K562 (cell line): ENCODE measurements around the gene ZNF181. TPM values are rescaled to one million over a fixed set of nuclear protein-coding genes. Genes with fewer than 3 reads are reported as not detected.

Experiments used
- ATAC-seq: fragments of 200-7000 bp; cut with Tn5 transposase; 3 replicates; pipeline ENCODE4 v1.9.1; 2020; ENCODE audit warnings: moderate library complexity
- BruUV-seq: library from RNA; stranded (reverse); fragments of 400-500 nt; replicated peaks from 2 replicates; lab custom pipeline; 2021; lab: Mats Ljungman, UMichigan
- CTCF ChIA-PET: fragments of 300-600 bp; formaldehyde crosslinking; extraction: SDS; loops from one replicate; lab custom pipeline; 2021; ENCODE audit warnings: low intra/inter-chr PET ratio; lab: Yijun Ruan, JAX
- POLR2A ChIA-PET: fragments of 300-600, 350-650 bp; sonication (Branson Sonifier 250); formaldehyde crosslinking; extraction: SDS; loops from one replicate; lab custom pipeline; 2021; ENCODE audit warnings: antibody characterized with exemption, inconsistent platforms; lab: Yijun Ruan, JAX
- DNase-seq, 4 experiments: peaks; one replicate each; pipeline versions ENCODE4 v3.0.0 to v3.0.0-alpha.2; 2011 to 2018; ENCODE audit warnings: low spot score in 3 of 4, mixed read lengths in 3 of 4; ENCODE audit errors: extremely low read depth in 1 of 4
- FAIRE-seq: peaks from 2 replicates; lab custom pipeline; 2011; peaks lifted over from hg19 to GRCh38; lab: Jason Lieb, UNC
- H2AFZ ChIP-seq: 2 replicates; pipeline ENCODE4 v1.6.0; 2011; ENCODE audit warnings: low read depth, low read length, control low read depth, inconsistent platforms
- H3K27ac ChIP-seq: fragments of 200-600 bp; 3 replicates; pipeline ENCODE4 v1.8.0; 2011; ENCODE audit warnings: low read depth, mild to moderate bottlenecking, control low read depth, inconsistent platforms, low read length, moderate library complexity, mixed read lengths; ENCODE audit errors: extremely low read depth
- H3K27me3 ChIP-seq, 2 experiments: fragments of 300-600 bp in 1 of 2; 2 replicates in 1 of 2; 3 replicates in 1 of 2; pipeline versions ENCODE4 v1.6.0 to v1.8.0; 2011; ENCODE audit warnings: inconsistent platforms in 2 of 2, low read length in 2 of 2, mild to moderate bottlenecking in 1 of 2, mixed read lengths in 1 of 2, moderate library complexity in 1 of 2; ENCODE audit not compliant: control insufficient read depth in 2 of 2, insufficient read depth in 2 of 2
- H3K36me3 ChIP-seq: fragments of 300-600 bp; 3 replicates; pipeline ENCODE4 v1.8.0; 2011; ENCODE audit warnings: mild to moderate bottlenecking, low read length, inconsistent platforms; ENCODE audit not compliant: control insufficient read depth, insufficient read depth
- H3K4me1 ChIP-seq, 2 experiments: fragments of 200-600 bp in 1 of 2; replicated peaks in 1 of 2; 2 replicates in 1 of 2; 3 replicates in 1 of 2; pipeline versions ENCODE4 v1.5.1 to v1.8.0; 2011; ENCODE audit warnings: inconsistent platforms in 2 of 2, low read length in 2 of 2, mild to moderate bottlenecking in 1 of 2, mixed read lengths in 1 of 2, moderate library complexity in 1 of 2; ENCODE audit not compliant: control insufficient read depth in 2 of 2, insufficient read depth in 2 of 2
- H3K4me2 ChIP-seq: 2 replicates; pipeline ENCODE4 v1.6.1; 2011; ENCODE audit warnings: low read length, control low read depth, inconsistent platforms, mixed read lengths; ENCODE audit not compliant: insufficient read depth
- H3K4me3 ChIP-seq: fragments of 200-600 bp; sonication (generic), shearing (Covaris generic); 2 replicates; pipeline ENCODE4 v1.5.1; 2016; ENCODE audit warnings: control low read depth, inconsistent platforms
- H3K79me2 ChIP-seq: fragments of 200-600 bp; 3 replicates; pipeline ENCODE4 v1.8.0; 2011; ENCODE audit warnings: low read length, inconsistent platforms; ENCODE audit not compliant: control insufficient read depth, insufficient read depth
- H3K9ac ChIP-seq, 2 experiments: 2 replicates each; pipeline versions ENCODE4 v1.6.0 to v1.6.1; 2011; ENCODE audit warnings: low read depth in 2 of 2, low read length in 2 of 2, control low read depth in 1 of 2, inconsistent platforms in 1 of 2, mild to moderate bottlenecking in 1 of 2, mixed read lengths in 1 of 2; ENCODE audit not compliant: insufficient read depth in 1 of 2
- H3K9me1 ChIP-seq: one replicate; pipeline ENCODE4 v1.6.0; 2011; ENCODE audit warnings: inconsistent platforms, mild to moderate bottlenecking, low read length, moderate library complexity; ENCODE audit not compliant: control insufficient read depth, insufficient read depth
- H3K9me3 ChIP-seq: replicated peaks from 2 replicates; pipeline ENCODE4 v1.5.1; 2011; ENCODE audit warnings: low read depth, low read length, inconsistent platforms; ENCODE audit not compliant: control insufficient read depth, insufficient read depth
- H4K20me1 ChIP-seq: replicated peaks from 2 replicates; pipeline ENCODE4 v1.6.1; 2011; ENCODE audit warnings: low read length, inconsistent platforms, mixed read lengths; ENCODE audit not compliant: control insufficient read depth, insufficient read depth
- EWSR1 ChIP-seq: fragments of 450-650 bp; IDR thresholded peaks from 2 replicates; pipeline ENCODE4 v1.6.1; 2018; ENCODE audit warnings: borderline replicate concordance, mild to moderate bottlenecking, low read depth, moderate library complexity; ENCODE audit not compliant: partially characterized antibody
- FOXA1 ChIP-seq: fragments of 450-650 bp; IDR thresholded peaks from 2 replicates; pipeline ENCODE4 v1.6.1; 2016; ENCODE audit warnings: mild to moderate bottlenecking, borderline replicate concordance
- FOXA3 ChIP-seq, 2 experiments: fragments of 450-650 bp in 1 of 2; sonication (generic) in 1 of 2; formaldehyde crosslinking; IDR thresholded peaks in 1 of 2; conservative IDR thresholded peaks in 1 of 2; 2 replicates each; pipeline versions ENCODE4 v1.4.0 to v1.8.0; 2020 to 2022; ENCODE audit warnings: mild to moderate bottlenecking in 2 of 2, missing genetic modification reagents in 1 of 2
- PCBP2 ChIP-seq: fragments of 200-400 bp; formaldehyde crosslinking; IDR thresholded peaks from 2 replicates; pipeline ENCODE4 v1.6.1; 2018; ENCODE audit warnings: low read length, low read depth, mild to moderate bottlenecking, moderate library complexity; ENCODE audit not compliant: poor library complexity, severe bottlenecking
- PTBP1 ChIP-seq: fragments of 200-400 bp; formaldehyde crosslinking; IDR thresholded peaks from 2 replicates; pipeline ENCODE4 v1.6.1; 2017; ENCODE audit warnings: low read depth, low read length
- SAP30 ChIP-seq: fragments of 200-600 bp; sonication (generic); IDR thresholded peaks from 2 replicates; pipeline ENCODE4 v1.6.1; 2012; ENCODE audit warnings: borderline replicate concordance, low read depth, mild to moderate bottlenecking, moderate library complexity, low read length, control low read depth, inconsistent platforms; ENCODE audit not compliant: insufficient read depth, poor library complexity, severe bottlenecking
- ZNF408 ChIP-seq: fragments of 250-450 bp; sonication (Bioruptor Pico); IDR thresholded peaks from 2 replicates; pipeline ENCODE4 v1.4.0; 2020; ENCODE audit warnings: low read depth, mild to moderate bottlenecking, moderate library complexity
- WGBS: fragments of 100-300 bp; shearing (Covaris generic); methylation state at CpG from one replicate; pipeline ENCODE4 v1.1.6; 2016; ENCODE audit warnings: low coverage, mixed read lengths; ENCODE audit not compliant: insufficient coverage; ENCODE audit errors: missing lambda C conversion rate; 5-methylcytosine and 5-hydroxymethylcytosine counted together
- in situ Hi-C: fragments of 300-500 bp; cut with MboI; formaldehyde crosslinking; loops from 4 replicates; pipeline ENCODE4 v1.15.0; 2018; ENCODE audit warnings: inconsistent platforms, mixed read lengths
- intact Hi-C: fragments of 100-400 bp; cut with micrococcal nuclease; formaldehyde crosslinking; loops from 2 replicates; pipeline ENCODE4 v1.14.2; 2022
- polyA plus RNA-seq, 8 experiments: library from polyadenylated mRNA; depleted of rRNA in 4 of 8; stranded (reverse) in 5 of 8; unstranded in 3 of 8; fragments of >200 nt; fragmentation: Nextera tagmentation in 2 of 8; fragmentation: Illumina TruSeq in 1 of 8; extraction: Ambion mirVana in 2 of 8; extraction: Trizol in 1 of 8; gene quantifications; 2 replicates each; pipeline versions ENCODE4 v1.2.1 to v1.2.3, GENCODE V29; 2011 to 2014; ENCODE audit warnings: inconsistent platforms in 1 of 8, missing spikeins in 1 of 8
- total RNA-seq, 7 experiments: library from RNA; depleted of rRNA in 6 of 7; stranded (reverse); fragments of >200 nt in 6 of 7; fragmentation: Illumina TruSeq in 2 of 7; extraction: Trizol in 2 of 7; gene quantifications; 2 replicates each; pipeline versions ENCODE4 v1.2.1 to v1.2.3, GENCODE V29; 2011 to 2021; ENCODE audit warnings: low replicate concordance in 1 of 7
- TF ChIP-seq, protein P1 (sequence below): fragments of 450-650 bp; formaldehyde crosslinking; IDR thresholded peaks from 2 replicates; pipeline ENCODE4 v1.4.0; 2022; ENCODE audit warnings: mild to moderate bottlenecking, moderate library complexity

ZNF181 gene
- total and polyA plus RNA-seq, 9 of the 15 experiments (the other 6 are each of a cell fraction or from before 2014, with no cell fraction given): 4.3 to 20.3 (median 12.1) TPM

- TF ChIP-seq SAP30: no peak
- TF ChIP-seq FOXA3 (CRISPR knock-in tag; conservative IDR thresholded peaks at IDR 0.05 in 1 of 2, IDR thresholded peaks at IDR 0.05 in 1 of 2): no peak
- TF ChIP-seq ZNF408: no peak
- TF ChIP-seq PCBP2: no peak
- TF ChIP-seq PTBP1: no peak
- TF ChIP-seq FOXA1: no peak
- TF ChIP-seq, protein P1, sequence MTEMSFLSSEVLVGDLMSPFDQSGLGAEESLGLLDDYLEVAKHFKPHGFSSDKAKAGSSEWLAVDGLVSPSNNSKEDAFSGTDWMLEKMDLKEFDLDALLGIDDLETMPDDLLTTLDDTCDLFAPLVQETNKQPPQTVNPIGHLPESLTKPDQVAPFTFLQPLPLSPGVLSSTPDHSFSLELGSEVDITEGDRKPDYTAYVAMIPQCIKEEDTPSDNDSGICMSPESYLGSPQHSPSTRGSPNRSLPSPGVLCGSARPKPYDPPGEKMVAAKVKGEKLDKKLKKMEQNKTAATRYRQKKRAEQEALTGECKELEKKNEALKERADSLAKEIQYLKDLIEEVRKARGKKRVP (CRISPR knock-in tag): no peak
- no peak for TF ChIP-seq EWSR1
- Histone ChIP-seq H3K4me3 (no peak overlapping the region), H3K27me3 (peaks cover 0 to 5% of the 10 kb centered on the region in 2 experiments; a peak in 3 of 5 replicates), H3K4me1 (no peaks in the 10 kb centered on the region; a peak in 2 of 5 replicates), H2AFZ (no peak overlapping the region), H3K9me3 (no peaks in the 10 kb centered on the region), H3K36me3 (no peaks in the 10 kb centered on the region), H3K79me2 (no peaks in the 10 kb centered on the region), H3K9ac (no peak overlapping the region), H4K20me1 (no peaks in the 10 kb centered on the region), H3K27ac (no peak overlapping the region), H3K4me2 (no peak overlapping the region), H3K9me1 (no peaks in the 10 kb centered on the region)
- WGBS: 0% methylated on average over 2 of the region's 2 CpGs
- ATAC-seq: no peak
- no peak for FAIRE-seq
- no peak for DNase-seq
- ChIA-PET CTCF (no interaction called here), POLR2A (no interaction called here)
- in situ Hi-C loops: no loop called here
- intact Hi-C loops: no loop called here
- BruUV-seq: no TSS peak
Measured at GRCh38 chr19:34692549-34692948, 41.5 kb upstream of the ZNF181 start.
